Epithelial cell of proximal tubule (primary cell): ENCODE results near the gene PCDH1. TPM values are rescaled to one million over a fixed set of nuclear protein-coding genes. Genes with fewer than 3 reads are reported as not detected.

Experiments
- DNase-seq: peaks from one replicate; pipeline ENCODE4 v3.0.0-alpha.2; 2011; ENCODE audit warnings: low read depth
- H3K4me3 ChIP-seq: 2 replicates; pipeline ENCODE4 v1.5.1; 2011; ENCODE audit warnings: low read depth, mild to moderate bottlenecking, low read length
- total RNA-seq: library from RNA; depleted of rRNA; stranded (reverse); fragments of >200 nt; gene quantifications from 2 replicates; pipeline ENCODE4 v1.2.3, GENCODE V29; 2015
- TF ChIP-seq, protein P1 (sequence below): conservative IDR thresholded peaks from 2 replicates; pipeline ENCODE4 v1.5.1; 2012; ENCODE audit warnings: low read depth, mild to moderate bottlenecking, low read length

PCDH1 gene
- total RNA-seq, 1 donor from 2014 or later = 17.4 TPM

- TF ChIP-seq, protein P1, sequence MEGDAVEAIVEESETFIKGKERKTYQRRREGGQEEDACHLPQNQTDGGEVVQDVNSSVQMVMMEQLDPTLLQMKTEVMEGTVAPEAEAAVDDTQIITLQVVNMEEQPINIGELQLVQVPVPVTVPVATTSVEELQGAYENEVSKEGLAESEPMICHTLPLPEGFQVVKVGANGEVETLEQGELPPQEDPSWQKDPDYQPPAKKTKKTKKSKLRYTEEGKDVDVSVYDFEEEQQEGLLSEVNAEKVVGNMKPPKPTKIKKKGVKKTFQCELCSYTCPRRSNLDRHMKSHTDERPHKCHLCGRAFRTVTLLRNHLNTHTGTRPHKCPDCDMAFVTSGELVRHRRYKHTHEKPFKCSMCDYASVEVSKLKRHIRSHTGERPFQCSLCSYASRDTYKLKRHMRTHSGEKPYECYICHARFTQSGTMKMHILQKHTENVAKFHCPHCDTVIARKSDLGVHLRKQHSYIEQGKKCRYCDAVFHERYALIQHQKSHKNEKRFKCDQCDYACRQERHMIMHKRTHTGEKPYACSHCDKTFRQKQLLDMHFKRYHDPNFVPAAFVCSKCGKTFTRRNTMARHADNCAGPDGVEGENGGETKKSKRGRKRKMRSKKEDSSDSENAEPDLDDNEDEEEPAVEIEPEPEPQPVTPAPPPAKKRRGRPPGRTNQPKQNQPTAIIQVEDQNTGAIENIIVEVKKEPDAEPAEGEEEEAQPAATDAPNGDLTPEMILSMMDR = no peak
- no peak for DNase-seq
- H3K4me3 ChIP-seq = no peak overlapping the region
These were observed 3.7 kb upstream of the PCDH1 start for GRCh38 chr5:141881886-141882285.

DNA sequence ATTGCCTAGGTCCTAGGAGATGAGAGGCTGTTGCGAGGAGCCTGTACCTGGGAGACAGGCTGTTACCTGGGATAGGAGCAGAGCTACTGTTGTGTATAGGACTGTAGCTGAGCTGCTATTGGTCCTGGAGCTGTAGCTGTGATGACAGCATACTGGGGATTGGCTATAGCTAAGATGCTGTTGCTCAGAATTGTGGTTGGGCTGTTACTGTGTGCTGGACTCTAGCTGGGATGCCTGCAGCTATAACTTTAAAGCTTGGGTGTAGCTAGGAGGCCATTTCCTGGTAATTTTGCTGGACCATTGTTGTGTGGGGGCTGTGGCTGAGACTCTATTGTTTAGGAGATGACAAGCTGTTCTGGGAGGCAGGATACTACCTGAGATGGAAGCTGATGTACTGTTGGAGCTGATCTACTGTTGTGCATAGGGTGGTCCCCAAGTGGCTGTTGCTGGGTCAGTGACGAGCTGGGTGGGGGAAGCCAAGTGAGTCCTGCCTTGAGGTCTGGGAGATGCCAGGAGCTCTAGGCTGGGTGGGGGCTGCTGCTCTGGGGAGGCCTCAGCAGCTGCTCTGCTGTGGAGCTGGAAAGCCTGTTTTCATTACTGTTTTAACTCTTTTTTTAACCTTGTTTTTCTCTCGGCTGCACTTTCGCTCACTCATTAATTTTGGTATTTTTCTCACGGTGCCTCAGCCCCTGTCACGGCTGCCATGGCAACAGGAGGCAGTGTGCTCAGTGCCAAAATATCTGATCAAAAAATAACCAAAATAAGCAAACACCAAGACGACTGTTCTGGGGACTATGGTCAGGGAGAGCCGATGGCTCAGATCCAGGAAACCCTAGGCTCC, 3.0 kb upstream of the PCDH1 start:
- no peak overlapping the region for H3K4me3 ChIP-seq
- TF ChIP-seq, protein P1 = no peak
- no peak for DNase-seq

- TF ChIP-seq, protein P1 = no peak
- no peak for DNase-seq
- no peak overlapping the region for H3K4me3 ChIP-seq
These were observed 1.9 kb upstream of the PCDH1 start for GRCh38 chr5:141879941-141880738.

GRCh38 chr5:141879426-141879759, 1.2 kb upstream of the PCDH1 start:
- TF ChIP-seq, protein P1 = no peak
- DNase-seq = no peak
- no peak overlapping the region for H3K4me3 ChIP-seq

GRCh38 chr5:141878711-141879425, 658 bp upstream of the PCDH1 start:
- H3K4me3 ChIP-seq = peak overlapping the region; percentile 52
- TF ChIP-seq, protein P1 = peak; percentile 99
- DNase-seq = peak; percentile 55

- TF ChIP-seq, protein P1 = no peak
- H3K4me3 ChIP-seq = peak overlapping the region; percentile 57
- no peak for DNase-seq
These were observed 639 bp downstream of the PCDH1 start for GRCh38 chr5:141877356-141878185.
